HG03097 (cell line): ENCODE measurements around the gene CYB5R2.

Source experiments
- ATAC-seq: cut with Tn5 transposase; IDR thresholded peaks from one replicate; pipeline ENCODE4 v1.9.1; 2021; ENCODE audit not compliant: unreplicated experiment, low FRiP score

CYB5R2 gene

GRCh38 chr11:7672960-7673723 lies at the start of gene CYB5R2:
TSS of gene CYB5R2 (minus strand) at chr11:7673500. CDS start at chr11:7672825, 675 bp downstream.
- no peak for ATAC-seq

- ATAC-seq = no peak
Observed at GRCh38 chr11:7714786-7715185, 41.5 kb upstream of the CYB5R2 start.

- no peak for ATAC-seq
Observed at GRCh38 chr11:7706377-7706776, 33.1 kb upstream of the CYB5R2 start, which contains the start of gene OVCH2. TSS of gene OVCH2 (minus strand) at chr11:7706477. CDS start at chr11:7706394, 83 bp downstream.

- ATAC-seq = no peak
Observed at GRCh38 chr11:7703740-7704139, 30.4 kb upstream of the CYB5R2 start.

GRCh38 chr11:7696424-7696823 lies 23.1 kb upstream of the CYB5R2 start:
- ATAC-seq = no peak

GRCh38 chr11:7694235-7694634 lies 20.9 kb upstream of the CYB5R2 start:
- no peak for ATAC-seq

GRCh38 chr11:7692426-7692825 lies 19.1 kb upstream of the CYB5R2 start:
- ATAC-seq = no peak

- no peak for ATAC-seq
Observed at GRCh38 chr11:7691759-7692350, 18.6 kb upstream of the CYB5R2 start.

GRCh38 chr11:7690648-7691047 lies 17.3 kb upstream of the CYB5R2 start:
- no peak for ATAC-seq

- no peak for ATAC-seq
Observed at GRCh38 chr11:7689239-7689638, 15.9 kb upstream of the CYB5R2 start.

- no peak for ATAC-seq
Observed at GRCh38 chr11:7688238-7688826, 15.0 kb upstream of the CYB5R2 start.

GRCh38 chr11:7687386-7687785 lies 14.1 kb upstream of the CYB5R2 start:
- ATAC-seq = no peak

- no peak for ATAC-seq
Observed at GRCh38 chr11:7686761-7687160, 13.5 kb upstream of the CYB5R2 start.

- no peak for ATAC-seq
Observed at GRCh38 chr11:7683571-7683970, 10.3 kb upstream of the CYB5R2 start.

- ATAC-seq = no peak
Observed at GRCh38 chr11:7677796-7678201, 4.5 kb upstream of the CYB5R2 start.

- ATAC-seq = no peak
Observed at GRCh38 chr11:7677071-7677470, 3.8 kb upstream of the CYB5R2 start.

GRCh38 chr11:7675631-7676030 lies 2.3 kb upstream of the CYB5R2 start:
- no peak for ATAC-seq

GRCh38 chr11:7673724-7674434 lies 579 bp upstream of the CYB5R2 start:
- ATAC-seq = no peak

- ATAC-seq = no peak
Observed at GRCh38 chr11:7672276-7672959, 882 bp downstream of the CYB5R2 start.

- ATAC-seq = peak; percentile 45
Observed at GRCh38 chr11:7671347-7672215, 1.7 kb downstream of the CYB5R2 start.
